Heart right ventricle (tissue), 16 donors: ENCODE measurements around the gene COPS7A. TPM values are rescaled to one million over a fixed set of nuclear protein-coding genes. Genes with fewer than 3 reads are reported as not detected.

ENCODE experiments used
- ATAC-seq, 8 donors: fragments of 200-7000 bp; cut with Tn5 transposase; one replicate each; pipeline ENCODE4 v1.9.1; 2020; ENCODE audit warnings: mild to moderate bottlenecking in 8 of 8, moderate library complexity in 8 of 8, moderate number of reproducible peaks in 1 of 8
- DNase-seq, 2 donors: peaks; one replicate each; pipeline ENCODE4 v3.0.0-alpha.2; 2020
- H3K27ac ChIP-seq, 10 donors: fragments of 200-600 bp; sonication (generic) in 2 of 10; one replicate each; pipeline versions ENCODE4 v1.5.0 to v1.8.0; 2020 to 2022; ENCODE audit warnings: mild to moderate bottlenecking in 3 of 10
- H3K27me3 ChIP-seq, 7 donors: fragments of 200-600 bp; one replicate each; pipeline ENCODE4 v1.8.0; 2021 to 2022; ENCODE audit warnings: mild to moderate bottlenecking in 2 of 7
- H3K36me3 ChIP-seq, 9 donors: fragments of 200-600 bp; sonication (generic) in 1 of 9; one replicate each; pipeline versions ENCODE4 v1.5.0 to v1.8.0; 2020 to 2022; ENCODE audit warnings: mild to moderate bottlenecking in 2 of 9
- H3K4me1 ChIP-seq, 9 donors: fragments of 200-600 bp; sonication (generic) in 1 of 9; one replicate each; pipeline versions ENCODE4 v1.5.0 to v1.8.0; 2020 to 2022; ENCODE audit warnings: mild to moderate bottlenecking in 4 of 9
- H3K4me3 ChIP-seq, 10 donors: fragments of 200-600 bp; sonication (generic) in 2 of 10; one replicate each; pipeline versions ENCODE4 v1.5.0 to v1.8.0; 2020 to 2022; ENCODE audit warnings: mild to moderate bottlenecking in 7 of 10, moderate library complexity in 2 of 10
- H3K9me3 ChIP-seq, 11 donors: fragments of 200-600 bp in 10 of 11; sonication (generic) in 2 of 11; one replicate each; pipeline versions ENCODE4 v1.5.0 to v1.8.0; 2013 to 2022; ENCODE audit warnings: mild to moderate bottlenecking in 2 of 11, control low read depth in 1 of 11, moderate library complexity in 1 of 11
- WGBS, 2 donors: extraction: QIAGEN DNeasy Blood & Tissue Kit; methylation state at CpG; one replicate each; pipeline ENCODE4 v1.1.7; 2013; ENCODE audit warnings: inconsistent platforms in 1 of 2; 5-methylcytosine and 5-hydroxymethylcytosine counted together
- intact Hi-C, 10 donors: fragments of 100-400 bp; cut with DNase I; formaldehyde crosslinking; loops; one replicate each; pipeline versions ENCODE4 v1.11.1 to v1.14.2; 2022
- polyA plus RNA-seq, 2 donors: library from polyadenylated mRNA; stranded (reverse); fragments of 200-250 nt; gene quantifications; one replicate each; pipeline ENCODE4 v1.2.3, GENCODE V29; 2013
- total RNA-seq, 10 donors: library from RNA; stranded (reverse); fragmentation: NEBNext Ultra II Directional in 3 of 10; extraction: Animal tissue kit (Norgen Biotek cat#: 25700) in 3 of 10; gene quantifications; one replicate each; pipeline versions ENCODE4 v1.2.1 to v1.2.4, GENCODE V29; 2021 to 2023
- TF ChIP-seq, protein P1 (sequence below), 9 donors: fragments of 200-600 bp; sonication (generic) in 2 of 9; IDR thresholded peaks; one replicate each; pipeline versions ENCODE4 v1.5.0 to v1.8.0; 2021 to 2022; ENCODE audit warnings: antibody characterized with exemption in 9 of 9, mild to moderate bottlenecking in 5 of 9, moderate library complexity in 1 of 9
- donor health status: Arrhythmogenic right ventricular cardiomyopathy.
- donor health status: ischemic (EF 13 %, LVEDD 7.1; RV severe dilation, severe dysfunction).
- donor health status: healthy with polysubstance abuse.
- donor health status: DM: no; HTN: yes; CAD: no.
- donor health status: DM: no; HTN: no; CAD: no.
- donor health status: ischemic (EF 25% LVEDD 6.9; RV normal size, moderate dysfunction).
- donor health status: ischemic (EF 25% LVEDD 5.7; RV mildly dilated, moderate dysfunction).
- donor health status: healthy.
- donor health status: DM: yes; HTN: yes; CAD: no.
- donor health status: Ischemic cardiomyopathy.
- donor health status: ischemic (EF 35%, LVEDD 5.7; RV mildly dilated, moderate dysfunction).
- donor health status: nonischemic (EF 11% LVEDD 7.7; RV severe dilation, severe dysfunction).
- donor health status: DM: yes; HTN: yes; CAD: no.
- donor health status: PGD.
- donor health status: ischemic (EF 29% LVEDD 5.4; RV normal size, mild dysfunction).
- donor health status: nonischemic (EF 23%, LVEDD 6.1; RV moderate dilation, normal function).

COPS7A gene
- total and polyA plus RNA-seq, 12 donors = 31.1 to 91.5 (median 77.9) TPM

DNA sequence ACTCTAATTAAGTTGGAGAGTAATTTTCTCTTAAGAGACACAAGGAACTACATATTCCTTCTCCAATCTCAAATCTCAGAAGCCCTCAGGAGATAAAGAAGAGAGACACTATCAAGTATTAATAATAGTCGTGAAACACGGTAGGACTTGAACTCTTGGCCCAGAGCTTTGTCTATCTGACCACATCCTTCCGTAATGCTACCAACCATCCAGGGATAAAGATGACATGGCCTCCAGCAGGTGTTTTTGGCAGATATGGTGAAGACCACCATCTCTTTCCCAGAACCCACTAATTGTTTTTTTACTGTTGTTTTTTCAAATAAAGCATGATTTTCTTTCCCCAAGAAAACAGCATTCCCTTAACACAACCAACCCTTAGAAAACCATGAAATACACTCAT, 38.0 kb upstream of the COPS7A start:
- intact Hi-C loops = loop anchor here in 7 of 10 donors (5.0 to 10.0 kb wide), 4 partner anchors 36 to 81 kb away; partner anchors contain the start of genes COPS7A (in 1 of the 7) and PTMS (in 1 of the 7)
- WGBS, 2 donors = 65 to 85% methylated on average over 3 of the region's 3 CpGs
- peaks cover 0 to 60% (median 0%) of the 10 kb centered on the region in 9 donors for H3K36me3 ChIP-seq
- no peak overlapping the region for H3K4me3 ChIP-seq
- peak overlapping the region in 1 of 10 donors; percentile 12 for H3K27ac ChIP-seq
- TF ChIP-seq, protein P1, sequence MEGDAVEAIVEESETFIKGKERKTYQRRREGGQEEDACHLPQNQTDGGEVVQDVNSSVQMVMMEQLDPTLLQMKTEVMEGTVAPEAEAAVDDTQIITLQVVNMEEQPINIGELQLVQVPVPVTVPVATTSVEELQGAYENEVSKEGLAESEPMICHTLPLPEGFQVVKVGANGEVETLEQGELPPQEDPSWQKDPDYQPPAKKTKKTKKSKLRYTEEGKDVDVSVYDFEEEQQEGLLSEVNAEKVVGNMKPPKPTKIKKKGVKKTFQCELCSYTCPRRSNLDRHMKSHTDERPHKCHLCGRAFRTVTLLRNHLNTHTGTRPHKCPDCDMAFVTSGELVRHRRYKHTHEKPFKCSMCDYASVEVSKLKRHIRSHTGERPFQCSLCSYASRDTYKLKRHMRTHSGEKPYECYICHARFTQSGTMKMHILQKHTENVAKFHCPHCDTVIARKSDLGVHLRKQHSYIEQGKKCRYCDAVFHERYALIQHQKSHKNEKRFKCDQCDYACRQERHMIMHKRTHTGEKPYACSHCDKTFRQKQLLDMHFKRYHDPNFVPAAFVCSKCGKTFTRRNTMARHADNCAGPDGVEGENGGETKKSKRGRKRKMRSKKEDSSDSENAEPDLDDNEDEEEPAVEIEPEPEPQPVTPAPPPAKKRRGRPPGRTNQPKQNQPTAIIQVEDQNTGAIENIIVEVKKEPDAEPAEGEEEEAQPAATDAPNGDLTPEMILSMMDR (IDR thresholded peaks at IDR 0.05) = no peak
- H3K9me3 ChIP-seq = no peaks in the 10 kb centered on the region
- ATAC-seq (no peak), DNase-seq (no peak)
- H3K27me3 ChIP-seq = no peaks in the 10 kb centered on the region
- peaks cover 3 to 57% (median 38%) of the 10 kb centered on the region in 9 donors for H3K4me1 ChIP-seq

DNA sequence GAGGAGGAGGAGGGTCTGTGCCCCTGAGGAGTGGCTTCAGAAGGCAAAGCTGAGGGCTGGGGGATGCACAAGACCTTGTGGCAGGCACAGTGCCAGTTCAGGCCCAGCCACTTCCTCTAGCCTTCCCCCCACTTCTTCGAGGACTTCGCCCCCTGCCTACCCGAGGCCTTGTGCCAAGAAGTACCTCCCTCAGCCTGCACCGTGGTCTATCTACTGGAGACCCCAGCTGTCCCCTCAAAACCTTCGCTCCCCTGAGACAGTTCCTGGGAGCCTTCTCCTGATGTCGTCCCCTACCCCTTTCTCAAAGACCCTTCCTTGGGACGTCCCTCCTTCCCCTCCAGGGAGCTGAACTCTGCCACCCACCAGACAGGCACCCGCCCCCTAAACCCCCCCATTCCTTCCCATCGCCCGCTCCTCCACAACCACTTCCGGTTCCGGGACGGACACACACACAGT, 35.3 kb upstream of the COPS7A start:
- Histone ChIP-seq H3K4me1 (peaks cover 3 to 59% (median 40%) of the 10 kb centered on the region in 9 donors), H3K36me3 (peaks cover 0 to 35% (median 0%) of the 10 kb centered on the region in 9 donors), H3K27ac (peak overlapping the region; percentile 95 to 100 (median 98)), H3K27me3 (no peaks in the 10 kb centered on the region), H3K9me3 (no peaks in the 10 kb centered on the region), H3K4me3 (peak overlapping the region; percentile 65 to 98 (median 91))
- WGBS, 2 donors = 1 to 2% methylated on average over 12 to 13 of the region's 13 CpGs
- intact Hi-C loops = loop anchor here in 8 of 10 donors (2.0 to 10.0 kb wide), 7 partner anchors 26 to 79 kb away; partner anchors contain the start of genes MLF2 (in 2 of the 8), COPS7A (in 1 of the 8), ING4 (in 1 of the 8) and PTMS (in 1 of the 8)
- DNase-seq (peak; percentile 45 to 92), ATAC-seq (no peak)
- TF ChIP-seq, protein P1 (IDR thresholded peaks at IDR 0.05) = no peak

DNA sequence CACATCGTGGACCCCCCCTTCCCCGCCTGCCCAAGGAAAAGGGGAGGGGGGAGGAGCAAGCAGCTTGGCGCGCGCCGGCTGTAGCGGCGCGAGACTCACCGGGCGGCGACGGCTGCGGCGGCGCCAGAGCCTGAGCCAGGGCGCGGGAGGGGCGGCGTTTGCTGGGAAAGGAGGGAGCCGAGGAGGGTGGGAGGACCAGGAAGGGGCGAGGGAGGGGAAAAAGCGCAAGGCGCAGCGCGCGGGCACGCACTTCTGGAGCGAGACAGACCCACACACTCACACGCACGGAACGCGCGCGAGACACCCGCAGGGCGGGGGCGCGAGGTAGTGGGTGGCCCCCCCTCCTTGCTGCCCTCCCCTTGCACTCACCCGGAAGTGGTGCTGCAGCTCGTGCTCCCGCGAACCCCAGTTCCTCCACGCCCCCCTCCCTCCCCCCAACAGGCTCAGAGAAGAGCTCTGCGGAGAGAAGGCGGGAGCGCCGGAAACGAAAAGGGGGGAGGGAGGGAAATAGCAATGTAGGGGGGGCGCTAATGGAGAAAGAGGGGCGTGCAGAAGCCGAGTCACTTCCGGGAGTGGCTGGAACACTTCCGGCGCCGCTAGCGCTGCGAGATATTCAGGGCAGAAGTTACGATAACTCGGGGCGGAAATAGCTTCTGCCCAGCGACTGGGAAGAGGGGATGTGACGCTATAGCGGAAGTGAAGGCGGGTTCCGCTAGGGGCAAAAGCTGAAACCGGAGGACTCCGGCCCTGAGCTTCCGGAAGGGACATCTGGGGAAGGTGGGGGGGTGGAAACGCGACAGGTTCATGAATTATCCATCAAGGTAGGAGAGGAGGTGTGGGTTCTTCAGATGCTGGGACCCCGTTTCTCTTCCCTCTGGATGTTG, 34.6 kb upstream of the COPS7A start, which contains the start of gene ZNF384:
ZNF384 (minus strand) TSS at position 377 of the 884 bp plus-strand sequence. CDS start 9,855 bp downstream, outside the sequence.
- DNase-seq (peak; percentile 94 to 99), ATAC-seq (peak; percentile 91 to 97 (median 96))
- H3K9me3 ChIP-seq = no peaks in the 10 kb centered on the region
- H3K4me1 ChIP-seq = peaks cover 3 to 55% (median 40%) of the 10 kb centered on the region in 9 donors
- H3K4me3 ChIP-seq = peak within 1 kb of the TSS; percentile 65 to 98 (median 91)
- intact Hi-C loops = loop anchor here in 8 of 10 donors (1.0 to 10.0 kb wide), 11 partner anchors 26 to 78 kb away; partner anchors contain the start of genes ING4 (in 6 of the 8), COPS7A (in 3 of the 8), MLF2 (in 3 of the 8) and PTMS (in 1 of the 8)
- H3K36me3 ChIP-seq = peaks cover 0 to 28% (median 0%) of the 10 kb centered on the region in 9 donors
- peak within 1 kb of the TSS; percentile 95 to 100 (median 98) for H3K27ac ChIP-seq
- WGBS, 2 donors = 1% methylated on average over 63 to 72 of the region's 72 CpGs
- TF ChIP-seq, protein P1 (IDR thresholded peaks at IDR 0.05) = peak in 5 of 9 donors; percentile 11 to 31 (median 22)
- H3K27me3 ChIP-seq = peaks cover 0 to 1% (median 0%) of the 10 kb centered on the region in 7 donors

DNA sequence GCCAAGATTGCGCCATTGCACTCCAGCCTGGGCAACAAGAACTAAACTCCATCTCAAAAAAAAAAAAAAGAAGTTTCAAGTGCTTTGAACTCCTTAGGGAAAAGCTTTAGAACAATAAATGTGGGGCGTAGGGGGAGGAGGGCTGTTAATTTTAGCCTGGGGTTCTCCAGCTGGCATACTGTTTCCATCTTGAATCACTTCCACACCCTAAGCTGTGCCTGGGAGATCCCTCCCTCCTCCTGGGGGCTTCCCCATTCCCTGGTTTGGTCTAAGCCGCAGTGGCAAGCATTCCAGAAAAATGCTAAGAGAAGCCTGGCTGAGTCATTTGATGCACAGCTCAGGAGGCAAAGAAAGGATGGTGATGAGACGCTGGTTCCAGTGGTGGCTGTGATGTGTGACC, 32.4 kb upstream of the COPS7A start:
- TF ChIP-seq, protein P1 (IDR thresholded peaks at IDR 0.05) = no peak
- DNase-seq = no peak
- WGBS, 2 donors = 73 to 80% methylated on average over 4 of the region's 4 CpGs

More for the DNA sequence above, 32.4 kb upstream of the COPS7A start:
- Histone ChIP-seq H3K27ac (no peak overlapping the region), H3K9me3 (no peaks in the 10 kb centered on the region), H3K27me3 (peaks cover 0 to 15% (median 0%) of the 10 kb centered on the region in 7 donors), H3K4me1 (peaks cover 3 to 41% (median 33%) of the 10 kb centered on the region in 9 donors), H3K36me3 (peaks cover 0 to 8% (median 0%) of the 10 kb centered on the region in 9 donors), H3K4me3 (no peak overlapping the region)
- no peak for ATAC-seq
- intact Hi-C loops = loop anchor here in 3 of 10 donors (2.0 to 10.0 kb wide), 3 partner anchors 31 to 77 kb away; no protein-coding TSS in a partner anchor
